Prostate gland (tissue), 2 donors: ENCODE measurements around the gene EPO.

Experiments used
- CTCF ChIP-seq, 4 experiments: fragments of 200-600 bp in 2 of 4; fragments of 450-650 bp in 2 of 4; sonication (generic) in 2 of 4; IDR thresholded peaks; 1 replicate in 3 of 4; 2 replicates in 1 of 4; pipeline ENCODE4 v1.5.1; 2016 to 2019; ENCODE audit warnings: antibody characterized with exemption in 4 of 4, mild to moderate bottlenecking in 2 of 4, moderate library complexity in 2 of 4
- POLR2A ChIP-seq: fragments of 450-650 bp; IDR thresholded peaks from one replicate; pipeline ENCODE4 v1.6.1; 2016; ENCODE audit warnings: antibody characterized with exemption, mild to moderate bottlenecking
- POLR2AphosphoS5 ChIP-seq: sonication (generic); formaldehyde crosslinking; IDR thresholded peaks from one replicate; pipeline ENCODE4 v1.6.1; 2017; ENCODE audit warnings: antibody characterized with exemption

- TF ChIP-seq CTCF (IDR thresholded peaks at IDR 0.05) (no peak), POLR2AphosphoS5 (no peak), POLR2A (no peak)
These were observed 36.4 kb upstream of the EPO start for GRCh38 chr7:100683659-100684533.
